MCF 10A (cell line): ENCODE measurements around the gene TMEM45A. TPM values are rescaled to one million over a fixed set of nuclear protein-coding genes. Genes with fewer than 3 reads are reported as not detected.

Source experiments
- BruUV-seq: library from RNA; stranded (reverse); fragments of 400-500 nt; replicated peaks from 2 replicates; lab custom pipeline; 2021; lab: Mats Ljungman, UMichigan
- CTCF ChIA-PET: fragments of 300-600 bp; sonication (Branson Sonifier 250); formaldehyde crosslinking; extraction: SDS; loops from one replicate; lab custom pipeline; 2021; ENCODE audit warnings: antibody characterized with exemption, inconsistent platforms; lab: Yijun Ruan, JAX
- POLR2A ChIA-PET: fragments of 300-600, 350-650 bp; sonication (Branson Sonifier 250); formaldehyde crosslinking; extraction: SDS; loops from one replicate; lab custom pipeline; 2020; ENCODE audit warnings: antibody characterized with exemption, inconsistent platforms; lab: Yijun Ruan, JAX
- DNase-seq: peaks from one replicate; pipeline ENCODE4 v3.0.0-alpha.2; 2018; ENCODE audit not compliant: unreplicated experiment
- H3K27ac Mint-ChIP-seq: one replicate; pipeline ENCODE4 v1.8.0; 2022; ENCODE audit warnings: mild to moderate bottlenecking, low read depth, mixed read lengths; ENCODE audit not compliant: unreplicated experiment
- H3K27me3 Mint-ChIP-seq: one replicate; pipeline ENCODE4 v1.8.0; 2022; ENCODE audit warnings: mixed read lengths; ENCODE audit not compliant: insufficient read depth, unreplicated experiment
- H3K36me3 Mint-ChIP-seq: one replicate; pipeline ENCODE4 v1.8.0; 2022; ENCODE audit warnings: mild to moderate bottlenecking, moderate library complexity, mixed read lengths; ENCODE audit not compliant: insufficient read depth, unreplicated experiment
- H3K4me1 Mint-ChIP-seq: one replicate; pipeline ENCODE4 v1.8.0; 2022; ENCODE audit warnings: mixed read lengths; ENCODE audit not compliant: insufficient read depth, unreplicated experiment
- H3K4me3 Mint-ChIP-seq: one replicate; pipeline ENCODE4 v1.8.0; 2022; ENCODE audit warnings: mild to moderate bottlenecking, moderate library complexity, mixed read lengths; ENCODE audit not compliant: unreplicated experiment
- H3K9me3 Mint-ChIP-seq: one replicate; pipeline ENCODE4 v1.8.0; 2022; ENCODE audit warnings: mixed read lengths; ENCODE audit not compliant: unreplicated experiment
- CTCF ChIP-seq: fragments of 200-600 bp; IDR thresholded peaks from one replicate; pipeline ENCODE4 v1.8.0; 2022; ENCODE audit warnings: antibody characterized with exemption, mild to moderate bottlenecking; ENCODE audit not compliant: unreplicated experiment
- intact Hi-C: fragments of 100-400 bp; cut with micrococcal nuclease; formaldehyde crosslinking; loops from 2 replicates; pipeline ENCODE4 v1.14.1; 2022
- total RNA-seq: library from RNA; stranded (reverse); gene quantifications from 2 replicates; pipeline ENCODE4 v1.2.3, GENCODE V29; 2022

Gene TMEM45A
- total RNA-seq, 1 experiment from 2014 or later: 4.1 TPM

GRCh38 chr3:100602506-100603444 is 110.4 kb downstream of the TMEM45A start:
- Mint-ChIP-seq H3K4me1 (peaks cover 36% of the 10 kb centered on the region), H3K9me3 (peaks cover 7% of the 10 kb centered on the region), H3K27ac (peak overlapping the region; percentile 49), H3K4me3 (no peak overlapping the region), H3K36me3 (no peaks in the 10 kb centered on the region), H3K27me3 (no peaks in the 10 kb centered on the region)
- BruUV-seq: no TSS peak
- CTCF ChIA-PET: interaction anchor here (0.6 to 6.8 kb wide), 24 partner anchors 13 to 598 kb away, joined by 3 to 110 read pairs (median 4); partner anchors contain the start of gene TFG
- POLR2A ChIA-PET: interaction anchor here (0.9 to 6.7 kb wide), 11 partner anchors 11 to 201 kb away, joined by 3 to 100 read pairs (median 3); partner anchors contain the start of genes LNP1, TFG, TMEM45A and TOMM70
- DNase-seq: peak; percentile 79
- intact Hi-C loops: loop anchor here (1.0 to 5.0 kb wide), 3 partner anchors 108 to 194 kb away; no protein-coding TSS in a partner anchor
- no peak for TF ChIP-seq CTCF

DNA sequence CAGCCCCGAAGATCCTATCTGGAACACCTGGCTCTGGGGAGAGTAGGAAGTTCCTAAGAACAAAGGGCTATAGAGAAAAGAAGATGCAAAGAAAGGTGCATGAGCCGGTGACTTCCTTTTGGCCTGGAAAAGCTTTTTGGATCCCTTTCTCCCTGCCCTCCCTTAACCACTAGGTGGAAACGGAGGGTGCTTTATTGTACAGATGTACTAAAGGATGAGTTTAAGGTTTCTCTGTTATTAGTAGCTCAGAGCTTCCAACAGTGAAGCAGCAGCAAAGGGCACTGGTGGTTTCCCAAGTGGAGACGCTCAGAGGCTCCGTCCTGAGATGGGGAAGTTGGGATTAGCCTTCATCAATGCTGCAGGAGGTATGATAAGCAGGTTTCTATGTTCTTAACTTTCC is 111.0 kb downstream of the TMEM45A start:
- Mint-ChIP-seq H3K27me3 (no peaks in the 10 kb centered on the region), H3K36me3 (no peaks in the 10 kb centered on the region), H3K27ac (peak overlapping the region; percentile 49), H3K9me3 (peaks cover 7% of the 10 kb centered on the region), H3K4me1 (peaks cover 36% of the 10 kb centered on the region), H3K4me3 (no peak overlapping the region)
- DNase-seq: peak; percentile 67
- intact Hi-C loops: loop anchor here (1.0 to 5.0 kb wide), 2 partner anchors 107 to 134 kb away; no protein-coding TSS in a partner anchor
- ChIA-PET CTCF (interaction anchor here (0.7 to 6.8 kb wide), 20 partner anchors 13 to 598 kb away, joined by 3 to 110 read pairs (median 4); partner anchors contain the start of gene TFG), POLR2A (interaction anchor here (0.9 to 6.7 kb wide), 11 partner anchors 10 to 202 kb away, joined by 3 to 100 read pairs (median 3); partner anchors contain the start of genes LNP1, TFG, TMEM45A and TOMM70)
- BruUV-seq: no TSS peak
- peak; percentile 36 for TF ChIP-seq CTCF

DNA sequence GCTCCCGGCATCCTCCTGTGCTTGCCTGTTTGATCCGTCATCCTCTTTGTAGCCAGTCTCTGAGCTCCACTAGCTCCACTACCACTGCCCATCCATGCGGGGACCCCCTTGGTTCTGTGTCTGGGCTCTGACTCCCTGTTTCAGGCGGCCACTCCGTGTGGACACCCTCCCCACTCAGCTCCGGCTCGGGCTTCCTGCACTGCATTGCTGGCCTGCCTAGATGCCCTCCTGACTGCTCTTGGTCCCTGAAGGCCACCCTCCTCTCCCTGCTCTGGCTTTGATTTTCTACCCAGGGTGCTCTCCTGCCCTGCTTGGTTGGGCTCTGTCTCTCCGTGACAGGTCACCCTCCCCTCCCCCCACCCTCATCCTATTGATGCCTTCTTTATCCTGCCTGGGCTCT is 112.9 kb downstream of the TMEM45A start:
- intact Hi-C loops: no loop called here

More for the DNA sequence above, 112.9 kb downstream of the TMEM45A start:
- no peak for DNase-seq
- BruUV-seq: no TSS peak
- Mint-ChIP-seq H3K27ac (no peak overlapping the region), H3K36me3 (no peaks in the 10 kb centered on the region), H3K9me3 (no peaks in the 10 kb centered on the region), H3K4me1 (peaks cover 27% of the 10 kb centered on the region), H3K4me3 (no peak overlapping the region), H3K27me3 (peaks cover 16% of the 10 kb centered on the region)
- ChIA-PET POLR2A (interaction anchor here (6.7 kb wide), 1 partner anchor 103 kb away, joined by 100 read pairs; the partner anchor contains the start of gene TFG), CTCF (interaction anchor here (0.8 to 6.8 kb wide), 4 partner anchors 28 to 289 kb away, joined by 3 to 110 read pairs (median 33); partner anchors contain the start of gene TFG)
- TF ChIP-seq CTCF: no peak
